ENCODE data around the gene TUBA1C.
"Not testable (repeated sequence)": the region's sequence is repeated elsewhere in the genome, so short reads cannot be mapped to it uniquely, and the experiment has no call there.

Gene TUBA1C

GRCh38 chr12:49264873-49265792, at the start of gene TUBA1C:
TUBA1C (plus strand) TSS chr12:49265082; CDS start chr12:49265182, 100 bp downstream.
- DNase-seq: peak; percentile 83 to 84

- no peak for DNase-seq
Measured at GRCh38 chr12:49219417-49220026, 45.4 kb upstream of the TUBA1C start.

GRCh38 chr12:49220972-49221371, 43.9 kb upstream of the TUBA1C start:
- DNase-seq: no peak

GRCh38 chr12:49223122-49223521, 41.8 kb upstream of the TUBA1C start:
- no peak for DNase-seq

GRCh38 chr12:49223590-49224369, 41.1 kb upstream of the TUBA1C start:
- no peak for DNase-seq

- no peak for DNase-seq
Measured at GRCh38 chr12:49225576-49226166, 39.2 kb upstream of the TUBA1C start.

- DNase-seq: no peak
Measured at GRCh38 chr12:49227713-49228112, 37.2 kb upstream of the TUBA1C start.

- no peak for DNase-seq
Measured at GRCh38 chr12:49228653-49229052, 36.2 kb upstream of the TUBA1C start.

- DNase-seq: no peak
Measured at GRCh38 chr12:49230176-49230804, 34.6 kb upstream of the TUBA1C start.

GRCh38 chr12:49230805-49231194, 34.1 kb upstream of the TUBA1C start:
- no peak for DNase-seq

GRCh38 chr12:49231878-49232655, 32.8 kb upstream of the TUBA1C start:
- DNase-seq: no peak

- DNase-seq: no peak
Measured at GRCh38 chr12:49232940-49233841, 31.7 kb upstream of the TUBA1C start.

GRCh38 chr12:49233842-49234526, 30.9 kb upstream of the TUBA1C start:
- DNase-seq: no peak

GRCh38 chr12:49236423-49236822, 28.5 kb upstream of the TUBA1C start:
- DNase-seq: no peak

GRCh38 chr12:49243631-49244030, 21.3 kb upstream of the TUBA1C start:
- DNase-seq: no peak

GRCh38 chr12:49244176-49244575, 20.7 kb upstream of the TUBA1C start:
- DNase-seq: no peak

GRCh38 chr12:49251357-49251756, 13.5 kb upstream of the TUBA1C start:
- DNase-seq: no peak

- DNase-seq: no peak
Measured at GRCh38 chr12:49253033-49253623, 11.8 kb upstream of the TUBA1C start.

GRCh38 chr12:49255456-49255855, 9.4 kb upstream of the TUBA1C start:
- DNase-seq: not testable (repeated sequence)
